Measurements from ENCODE around the gene MYT1. TPM values are rescaled to one million over a fixed set of nuclear protein-coding genes. Genes with fewer than 3 reads are reported as not detected.

Gene MYT1
- total and polyA plus RNA-seq, 2 of the 13 experiments (the other 11 are each of a cell fraction or from before 2014, with no cell fraction given): 0.58 to 2.5 TPM

GRCh38 chr20:64238115-64238825 lies 74.0 kb downstream of the MYT1 start (continued):
- TF ChIP-seq SNRNP70 (IDR thresholded peaks at IDR 0.05; ENCODE audit: low read depth, low read length) (no peak), PREB (CRISPR knock-in tag; IDR thresholded peaks at IDR 0.05) (no peak), ZNF512B (CRISPR knock-in tag; IDR thresholded peaks at IDR 0.05; ENCODE audit: borderline replicate concordance) (no peak), HNRNPLL (IDR thresholded peaks at IDR 0.05; ENCODE audit: low read depth, low read length, poor library complexity, severe bottlenecking) (no peak), ZNF333 (CRISPR knock-in tag; IDR thresholded peaks at IDR 0.05; ENCODE audit: borderline replicate concordance) (no peak), ZC3H4 (CRISPR knock-in tag; IDR thresholded peaks at IDR 0.05; ENCODE audit: borderline replicate concordance) (no peak), ZBTB3 (CRISPR knock-in tag; IDR thresholded peaks at IDR 0.05; ENCODE audit: borderline replicate concordance, low read depth) (no peak; the same call in 1 of the 2 replicates), ZNF230 (CRISPR knock-in tag; IDR thresholded peaks at IDR 0.05) (no peak), CC2D1A (CRISPR knock-in tag; IDR thresholded peaks at IDR 0.05) (no peak)
- TF ChIP-seq, protein P1, sequence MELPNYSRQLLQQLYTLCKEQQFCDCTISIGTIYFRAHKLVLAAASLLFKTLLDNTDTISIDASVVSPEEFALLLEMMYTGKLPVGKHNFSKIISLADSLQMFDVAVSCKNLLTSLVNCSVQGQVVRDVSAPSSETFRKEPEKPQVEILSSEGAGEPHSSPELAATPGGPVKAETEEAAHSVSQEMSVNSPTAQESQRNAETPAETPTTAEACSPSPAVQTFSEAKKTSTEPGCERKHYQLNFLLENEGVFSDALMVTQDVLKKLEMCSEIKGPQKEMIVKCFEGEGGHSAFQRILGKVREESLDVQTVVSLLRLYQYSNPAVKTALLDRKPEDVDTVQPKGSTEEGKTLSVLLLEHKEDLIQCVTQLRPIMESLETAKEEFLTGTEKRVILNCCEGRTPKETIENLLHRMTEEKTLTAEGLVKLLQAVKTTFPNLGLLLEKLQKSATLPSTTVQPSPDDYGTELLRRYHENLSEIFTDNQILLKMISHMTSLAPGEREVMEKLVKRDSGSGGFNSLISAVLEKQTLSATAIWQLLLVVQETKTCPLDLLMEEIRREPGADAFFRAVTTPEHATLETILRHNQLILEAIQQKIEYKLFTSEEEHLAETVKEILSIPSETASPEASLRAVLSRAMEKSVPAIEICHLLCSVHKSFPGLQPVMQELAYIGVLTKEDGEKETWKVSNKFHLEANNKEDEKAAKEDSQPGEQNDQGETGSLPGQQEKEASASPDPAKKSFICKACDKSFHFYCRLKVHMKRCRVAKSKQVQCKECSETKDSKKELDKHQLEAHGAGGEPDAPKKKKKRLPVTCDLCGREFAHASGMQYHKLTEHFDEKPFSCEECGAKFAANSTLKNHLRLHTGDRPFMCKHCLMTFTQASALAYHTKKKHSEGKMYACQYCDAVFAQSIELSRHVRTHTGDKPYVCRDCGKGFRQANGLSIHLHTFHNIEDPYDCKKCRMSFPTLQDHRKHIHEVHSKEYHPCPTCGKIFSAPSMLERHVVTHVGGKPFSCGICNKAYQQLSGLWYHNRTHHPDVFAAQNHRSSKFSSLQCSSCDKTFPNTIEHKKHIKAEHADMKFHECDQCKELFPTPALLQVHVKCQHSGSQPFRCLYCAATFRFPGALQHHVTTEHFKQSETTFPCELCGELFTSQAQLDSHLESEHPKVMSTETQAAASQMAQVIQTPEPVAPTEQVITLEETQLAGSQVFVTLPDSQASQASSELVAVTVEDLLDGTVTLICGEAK (IDR thresholded peaks at IDR 0.05): no peak
- TF ChIP-seq, protein P1 (CRISPR knock-in tag; IDR thresholded peaks at IDR 0.05): peak; percentile 73; the same call in 1 of the 2 replicates
- TF ChIP-seq, protein P2, sequence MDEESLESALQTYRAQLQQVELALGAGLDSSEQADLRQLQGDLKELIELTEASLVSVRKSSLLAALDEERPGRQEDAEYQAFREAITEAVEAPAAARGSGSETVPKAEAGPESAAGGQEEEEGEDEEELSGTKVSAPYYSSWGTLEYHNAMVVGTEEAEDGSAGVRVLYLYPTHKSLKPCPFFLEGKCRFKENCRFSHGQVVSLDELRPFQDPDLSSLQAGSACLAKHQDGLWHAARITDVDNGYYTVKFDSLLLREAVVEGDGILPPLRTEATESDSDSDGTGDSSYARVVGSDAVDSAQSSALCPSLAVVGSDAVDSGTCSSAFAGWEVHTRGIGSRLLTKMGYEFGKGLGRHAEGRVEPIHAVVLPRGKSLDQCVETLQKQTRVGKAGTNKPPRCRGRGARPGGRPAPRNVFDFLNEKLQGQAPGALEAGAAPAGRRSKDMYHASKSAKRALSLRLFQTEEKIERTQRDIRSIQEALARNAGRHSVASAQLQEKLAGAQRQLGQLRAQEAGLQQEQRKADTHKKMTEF (CRISPR knock-in tag; IDR thresholded peaks at IDR 0.05): peak; percentile 46

All from HepG2 (cell line).